NCI-H2227 treated with DMSO at 0.1 percent for 48 hours (cell line): Measurements from ENCODE around the gene RBM15.

Experiments
- DNase-seq: peaks from one replicate; lab custom pipeline; 2025; lab: John Stamatoyannopoulos, UW

Gene RBM15, protein sequence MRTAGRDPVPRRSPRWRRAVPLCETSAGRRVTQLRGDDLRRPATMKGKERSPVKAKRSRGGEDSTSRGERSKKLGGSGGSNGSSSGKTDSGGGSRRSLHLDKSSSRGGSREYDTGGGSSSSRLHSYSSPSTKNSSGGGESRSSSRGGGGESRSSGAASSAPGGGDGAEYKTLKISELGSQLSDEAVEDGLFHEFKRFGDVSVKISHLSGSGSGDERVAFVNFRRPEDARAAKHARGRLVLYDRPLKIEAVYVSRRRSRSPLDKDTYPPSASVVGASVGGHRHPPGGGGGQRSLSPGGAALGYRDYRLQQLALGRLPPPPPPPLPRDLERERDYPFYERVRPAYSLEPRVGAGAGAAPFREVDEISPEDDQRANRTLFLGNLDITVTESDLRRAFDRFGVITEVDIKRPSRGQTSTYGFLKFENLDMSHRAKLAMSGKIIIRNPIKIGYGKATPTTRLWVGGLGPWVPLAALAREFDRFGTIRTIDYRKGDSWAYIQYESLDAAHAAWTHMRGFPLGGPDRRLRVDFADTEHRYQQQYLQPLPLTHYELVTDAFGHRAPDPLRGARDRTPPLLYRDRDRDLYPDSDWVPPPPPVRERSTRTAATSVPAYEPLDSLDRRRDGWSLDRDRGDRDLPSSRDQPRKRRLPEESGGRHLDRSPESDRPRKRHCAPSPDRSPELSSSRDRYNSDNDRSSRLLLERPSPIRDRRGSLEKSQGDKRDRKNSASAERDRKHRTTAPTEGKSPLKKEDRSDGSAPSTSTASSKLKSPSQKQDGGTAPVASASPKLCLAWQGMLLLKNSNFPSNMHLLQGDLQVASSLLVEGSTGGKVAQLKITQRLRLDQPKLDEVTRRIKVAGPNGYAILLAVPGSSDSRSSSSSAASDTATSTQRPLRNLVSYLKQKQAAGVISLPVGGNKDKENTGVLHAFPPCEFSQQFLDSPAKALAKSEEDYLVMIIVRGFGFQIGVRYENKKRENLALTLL

DNA sequence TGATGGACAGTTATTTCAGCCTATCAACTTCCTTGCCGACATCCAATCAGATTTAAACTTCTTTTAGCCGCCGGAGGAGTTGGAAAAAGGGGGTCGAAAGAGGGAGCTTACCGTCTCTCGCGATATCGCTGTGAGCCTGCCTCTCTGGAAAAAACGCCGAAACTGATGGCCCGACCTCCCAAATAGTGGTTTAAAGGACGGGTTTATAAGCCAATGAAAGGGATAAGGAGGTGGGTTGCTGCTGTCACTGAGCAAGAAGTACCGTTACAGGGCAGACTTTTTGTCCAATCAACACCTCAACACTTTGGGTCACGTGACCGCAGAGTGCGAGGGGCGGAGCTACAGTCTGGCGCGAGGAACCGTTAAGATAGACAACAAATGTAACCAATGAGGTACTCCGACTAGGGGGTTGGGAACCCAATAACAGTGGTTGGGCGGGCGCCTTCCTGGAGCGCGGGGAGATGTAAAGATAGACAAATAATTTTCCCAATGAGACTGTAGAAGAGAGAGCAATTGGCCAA lies at the start of gene RBM15:
TSS of gene RBM15 (plus strand) at position 492 of the 521 bp plus-strand sequence. CDS start at position 521, 29 bp downstream.
- peak; percentile 100 for DNase-seq

DNA sequence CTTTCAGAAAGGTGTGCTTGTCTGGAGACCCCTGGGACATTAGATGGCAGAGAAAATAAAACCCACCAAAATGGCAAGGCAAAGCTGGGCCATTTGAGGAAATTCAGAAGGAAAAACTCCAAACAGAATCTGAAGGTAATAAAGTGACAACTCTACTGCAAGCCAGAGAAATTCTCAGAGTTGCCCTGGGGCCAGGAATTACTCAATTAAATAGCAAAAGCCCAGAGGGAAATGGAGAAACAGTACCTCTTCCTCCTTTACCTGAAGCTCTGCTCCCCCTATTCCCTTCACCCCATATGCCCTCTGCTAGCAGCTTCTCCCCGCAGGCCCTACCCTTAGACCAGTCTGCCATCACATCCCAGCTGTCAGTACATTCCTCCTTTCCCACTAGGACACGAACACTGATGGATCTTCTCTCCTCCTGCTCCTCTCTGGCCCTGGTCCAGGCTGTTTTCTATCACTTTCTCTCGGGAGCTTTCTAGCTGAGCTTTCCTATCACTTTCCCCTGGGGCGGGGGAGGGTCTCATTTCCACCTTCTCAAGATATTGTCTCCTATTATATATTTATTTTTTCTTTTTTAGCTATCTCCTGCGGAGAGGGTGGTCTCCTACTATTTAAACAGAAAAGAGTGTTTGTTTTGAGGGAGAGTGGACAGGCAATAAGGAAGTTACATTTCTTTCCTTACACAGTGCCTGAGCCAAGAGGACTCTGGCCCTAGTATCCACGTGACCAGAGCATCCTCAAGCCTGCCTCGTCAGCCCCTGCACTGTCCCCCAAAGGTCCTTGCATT lies 47.7 kb upstream of the RBM15 start:
- no peak for DNase-seq

GRCh38 chr1:110292031-110292741 lies 47.0 kb upstream of the RBM15 start:
- DNase-seq: no peak

GRCh38 chr1:110293601-110294104 lies 45.5 kb upstream of the RBM15 start:
- DNase-seq: no peak

DNA sequence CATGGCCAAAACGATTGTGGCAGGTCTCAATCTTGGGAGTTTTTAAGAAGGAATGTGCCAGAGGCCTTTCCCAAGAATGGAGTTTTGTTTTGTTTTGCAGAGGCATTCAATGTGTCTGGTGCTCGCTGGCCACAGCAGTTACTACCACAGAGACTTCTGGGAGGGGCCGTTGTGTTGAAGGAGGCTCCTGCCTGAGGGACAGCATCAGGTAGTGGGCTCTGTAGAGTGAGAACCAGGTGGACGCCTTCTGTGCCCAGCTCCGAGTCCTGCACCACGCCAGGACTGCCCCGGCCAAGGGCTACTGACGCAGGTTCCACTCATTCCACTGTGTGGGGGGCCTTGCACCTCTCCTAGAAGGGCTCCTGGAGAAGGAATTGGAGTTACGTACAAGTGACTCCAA lies 44.9 kb upstream of the RBM15 start:
- no peak for DNase-seq

GRCh38 chr1:110298991-110299390 lies 40.2 kb upstream of the RBM15 start:
- DNase-seq: no peak

GRCh38 chr1:110300412-110301085 lies 38.6 kb upstream of the RBM15 start:
- DNase-seq: no peak

DNA sequence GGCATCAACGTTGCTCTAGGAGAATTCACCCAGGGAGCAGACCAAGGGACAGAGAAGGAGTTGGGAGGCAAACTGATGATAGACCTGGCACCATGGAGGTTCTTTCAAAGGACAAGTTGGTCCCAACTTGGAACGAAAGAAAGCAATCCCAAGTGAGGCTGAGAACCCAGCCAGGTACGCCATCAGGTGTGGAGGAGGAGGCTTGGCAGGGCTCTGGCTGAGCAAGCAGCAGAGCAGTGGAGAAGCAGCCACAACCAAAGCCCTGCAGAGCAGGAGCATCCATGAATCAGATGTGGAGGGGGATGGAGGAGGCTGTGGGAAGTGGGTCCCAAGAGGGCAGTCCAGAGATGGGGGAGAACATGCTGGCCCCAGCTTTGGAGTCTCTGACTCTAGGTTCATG lies 36.3 kb upstream of the RBM15 start:
- no peak for DNase-seq

- no peak for DNase-seq
Measured at GRCh38 chr1:110305900-110306420, 33.2 kb upstream of the RBM15 start.

DNA sequence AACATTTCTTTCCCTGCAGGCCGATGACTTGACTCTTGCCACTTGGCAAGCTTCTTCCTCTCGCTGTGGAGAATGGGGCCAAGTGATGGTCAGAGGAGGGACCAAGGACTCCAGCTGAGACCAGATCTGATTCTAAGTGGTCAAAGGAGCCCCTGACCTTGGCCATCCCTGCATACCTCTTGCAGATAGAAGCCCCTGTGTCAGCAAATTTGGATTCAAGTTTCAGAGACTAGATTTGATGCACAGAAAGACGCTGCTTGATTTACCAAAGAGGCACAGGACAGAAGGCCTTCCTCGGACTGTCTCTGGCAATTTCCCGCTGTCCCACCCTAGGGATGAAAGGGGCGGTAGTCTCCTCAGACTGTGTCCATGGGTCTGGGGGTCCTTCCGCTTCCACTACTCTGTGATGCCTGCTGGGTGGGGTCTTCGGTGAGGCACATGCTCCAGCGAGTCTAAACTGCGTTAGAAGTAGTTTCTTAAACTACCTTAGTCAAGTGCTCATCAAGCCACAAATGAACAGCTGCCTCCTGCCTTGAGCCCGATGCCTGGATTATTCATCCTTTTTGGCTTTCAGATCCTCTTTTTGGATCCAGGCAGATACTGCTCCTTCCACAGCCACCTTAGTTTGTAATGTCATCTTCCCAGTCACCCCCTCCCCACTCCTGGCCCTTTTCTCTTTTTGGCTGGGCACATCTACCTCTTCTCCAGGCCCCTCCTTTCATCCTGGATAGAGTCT lies 31.8 kb upstream of the RBM15 start:
- no peak for DNase-seq

DNA sequence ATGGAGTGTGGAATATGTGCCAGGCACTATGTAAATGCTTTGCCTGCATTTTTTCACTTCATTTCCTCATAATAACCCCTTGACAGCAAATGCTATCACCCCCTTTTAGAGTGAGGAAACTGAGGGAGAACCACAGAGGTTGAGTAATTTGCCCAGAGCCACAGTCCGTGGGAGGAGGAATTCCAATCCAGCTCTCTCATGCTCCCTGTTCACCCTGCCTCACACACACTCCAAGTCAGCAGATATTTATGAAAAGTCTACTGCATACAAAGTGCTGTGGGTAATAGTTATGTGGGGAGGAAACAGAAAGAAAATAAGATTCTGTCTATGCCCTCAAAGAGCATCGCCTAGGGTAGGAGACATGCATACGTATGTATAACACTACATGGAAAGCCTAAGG lies 30.9 kb upstream of the RBM15 start:
- no peak for DNase-seq

DNA sequence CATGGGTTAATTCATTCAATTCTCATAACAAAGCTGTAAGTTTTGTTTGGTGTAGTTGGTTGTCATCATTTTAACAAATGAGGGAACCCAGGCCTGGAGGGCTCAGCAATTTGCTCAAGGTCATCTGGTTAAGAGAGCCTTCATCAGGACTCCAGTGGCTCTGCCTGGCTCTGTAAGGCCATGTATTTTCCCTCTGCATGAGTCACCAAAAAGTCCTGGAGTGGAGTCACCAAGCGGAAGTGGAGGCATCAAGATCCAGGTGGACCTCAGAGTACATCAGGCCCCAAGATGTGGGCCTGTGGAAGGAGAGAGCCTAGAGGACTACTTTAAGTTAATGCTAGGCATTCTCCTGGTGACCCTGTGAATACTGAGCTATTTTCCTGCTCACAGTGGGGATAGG lies 30.0 kb upstream of the RBM15 start:
- DNase-seq: no peak

DNA sequence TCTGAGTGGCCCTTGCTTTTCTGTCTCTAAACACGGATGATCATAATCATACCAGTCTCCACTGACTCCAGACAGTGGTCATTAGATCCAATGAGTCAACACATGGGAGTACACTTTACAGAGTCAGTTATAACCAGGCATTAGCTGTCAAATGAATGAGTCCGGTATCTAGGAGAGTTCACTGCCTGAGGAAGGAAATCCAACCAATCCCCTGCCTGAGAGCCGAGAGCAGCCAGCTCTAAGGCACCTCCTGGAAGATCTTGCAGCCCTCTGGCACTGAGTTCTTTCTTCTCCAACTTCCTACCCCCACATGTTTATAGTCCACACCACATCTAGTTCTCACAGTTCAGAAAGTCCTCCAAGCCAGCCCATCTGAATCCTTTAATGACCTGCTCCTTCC lies 29.4 kb upstream of the RBM15 start:
- DNase-seq: no peak

DNA sequence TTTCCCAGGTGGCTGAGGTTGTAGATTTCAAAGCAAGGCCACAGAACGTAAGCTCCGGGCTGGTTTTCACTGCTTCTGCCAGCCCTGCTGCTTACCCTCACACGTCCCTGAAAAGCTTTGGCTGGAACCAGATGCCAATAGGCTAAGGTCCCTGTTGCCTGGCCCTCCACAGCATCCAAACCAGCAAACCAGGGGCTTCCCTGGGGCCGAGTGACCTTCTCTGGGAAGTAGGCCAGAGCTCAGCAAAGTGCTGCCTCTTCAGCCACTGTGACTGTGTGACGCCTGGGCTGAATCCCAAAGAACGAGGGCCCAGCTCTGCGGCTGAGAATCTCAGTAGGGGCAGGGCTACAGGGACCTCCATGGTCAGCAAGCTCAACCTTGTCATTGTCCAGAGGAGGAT lies 28.9 kb upstream of the RBM15 start:
- no peak for DNase-seq

- peak; percentile 47 for DNase-seq
Measured at GRCh38 chr1:110312188-110313121, 26.7 kb upstream of the RBM15 start.

GRCh38 chr1:110316735-110317134 lies 22.4 kb upstream of the RBM15 start:
- DNase-seq: no peak

- no peak for DNase-seq
Measured at GRCh38 chr1:110318046-110318445, 21.1 kb upstream of the RBM15 start.
